DOHH2 (cell line): ENCODE measurements around the gene TYW3.

ENCODE experiments used
- EZH2phosphoT487 ChIP-seq: fragments of 200-600 bp; sonication (generic); IDR thresholded peaks from 2 replicates; pipeline ENCODE4 v1.6.1; 2017; ENCODE audit warnings: borderline replicate concordance, mild to moderate bottlenecking, antibody characterized with exemption, low read length, moderate library complexity, mixed read lengths
- TF ChIP-seq, protein P1 (sequence below): fragments of 200-600 bp; sonication (generic); IDR thresholded peaks from one replicate; pipeline ENCODE4 v1.5.1; 2014; ENCODE audit warnings: antibody characterized with exemption, mild to moderate bottlenecking, low read depth, low read length; ENCODE audit not compliant: poor library complexity, severe bottlenecking

DNA sequence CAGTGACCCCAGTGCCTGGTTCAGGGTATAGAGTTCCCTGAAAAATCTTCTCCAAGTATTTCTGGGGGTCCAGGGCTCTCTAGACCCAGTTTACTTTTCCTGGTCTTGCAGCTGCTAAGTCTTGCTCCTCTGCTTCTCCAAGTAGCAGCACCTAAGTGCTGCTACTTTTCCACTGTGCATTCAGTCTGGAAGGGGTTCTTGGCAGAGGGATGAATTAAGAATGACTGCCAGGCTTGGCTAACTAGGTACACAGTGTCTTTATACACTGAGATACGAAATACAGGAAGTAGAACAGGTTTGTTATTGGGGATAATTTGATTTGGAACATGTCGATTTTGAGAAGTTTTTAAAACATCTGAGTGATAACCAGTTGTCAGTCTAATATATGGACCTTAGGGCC is 35.1 kb upstream of the TYW3 start:
- TF ChIP-seq, protein P1, sequence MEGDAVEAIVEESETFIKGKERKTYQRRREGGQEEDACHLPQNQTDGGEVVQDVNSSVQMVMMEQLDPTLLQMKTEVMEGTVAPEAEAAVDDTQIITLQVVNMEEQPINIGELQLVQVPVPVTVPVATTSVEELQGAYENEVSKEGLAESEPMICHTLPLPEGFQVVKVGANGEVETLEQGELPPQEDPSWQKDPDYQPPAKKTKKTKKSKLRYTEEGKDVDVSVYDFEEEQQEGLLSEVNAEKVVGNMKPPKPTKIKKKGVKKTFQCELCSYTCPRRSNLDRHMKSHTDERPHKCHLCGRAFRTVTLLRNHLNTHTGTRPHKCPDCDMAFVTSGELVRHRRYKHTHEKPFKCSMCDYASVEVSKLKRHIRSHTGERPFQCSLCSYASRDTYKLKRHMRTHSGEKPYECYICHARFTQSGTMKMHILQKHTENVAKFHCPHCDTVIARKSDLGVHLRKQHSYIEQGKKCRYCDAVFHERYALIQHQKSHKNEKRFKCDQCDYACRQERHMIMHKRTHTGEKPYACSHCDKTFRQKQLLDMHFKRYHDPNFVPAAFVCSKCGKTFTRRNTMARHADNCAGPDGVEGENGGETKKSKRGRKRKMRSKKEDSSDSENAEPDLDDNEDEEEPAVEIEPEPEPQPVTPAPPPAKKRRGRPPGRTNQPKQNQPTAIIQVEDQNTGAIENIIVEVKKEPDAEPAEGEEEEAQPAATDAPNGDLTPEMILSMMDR, result no peak
- no peak for TF ChIP-seq EZH2phosphoT487
